NCI-H2227 treated with DMSO at 0.1 percent for 48 hours (cell line): ENCODE data around the gene AP3D1.
A peak's percentile ranks its signal among the peaks of the same experiment; 100 is the strongest.

Experiments
- DNase-seq: peaks from one replicate; lab custom pipeline; 2025; lab: John Stamatoyannopoulos, UW

AP3D1 gene

DNA sequence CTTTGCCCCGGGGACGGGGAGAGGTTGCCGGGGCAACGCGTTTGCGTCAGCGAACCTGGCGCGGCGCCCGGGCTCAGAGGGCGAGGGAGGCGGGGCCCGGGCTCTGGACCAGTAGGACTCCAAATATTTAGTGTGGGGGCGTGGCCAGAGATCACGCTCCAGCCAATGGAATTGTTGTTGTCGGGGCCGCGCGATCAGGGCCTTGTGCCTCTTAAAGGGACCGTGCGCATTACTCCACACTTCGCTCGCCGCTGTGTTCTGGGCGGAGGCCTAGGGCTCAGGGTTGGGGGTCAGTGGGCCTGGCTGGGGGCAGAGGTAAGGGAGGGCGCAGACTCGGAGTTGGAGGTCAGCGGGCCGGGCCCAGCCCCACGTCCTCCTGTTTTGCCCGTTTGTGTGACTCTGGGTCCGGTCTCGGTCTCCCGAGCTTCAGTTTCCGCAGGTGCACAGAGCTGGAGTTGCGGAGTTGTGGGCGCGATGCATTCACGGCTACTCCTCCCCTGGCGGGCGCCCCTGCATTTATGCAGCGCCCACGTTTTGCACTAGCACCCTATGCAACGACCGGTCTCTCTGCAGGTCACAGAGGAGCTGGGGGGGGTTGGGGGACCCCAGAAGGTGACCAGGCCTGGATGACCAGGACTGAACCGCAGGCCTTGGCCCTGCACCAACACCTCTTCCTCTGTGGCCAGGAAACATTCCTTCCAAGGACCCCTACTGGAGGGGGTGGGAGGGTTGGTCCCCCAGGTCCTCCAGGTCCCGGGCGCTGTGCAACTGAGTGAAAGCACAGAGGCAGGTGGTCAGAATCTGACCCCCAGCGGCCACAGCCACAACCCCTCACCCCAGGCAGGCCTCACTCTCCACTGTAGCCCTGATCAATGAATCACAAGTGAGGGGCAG lies 89.6 kb downstream of the AP3D1 start:
- DNase-seq, result peak; percentile 95

DNA sequence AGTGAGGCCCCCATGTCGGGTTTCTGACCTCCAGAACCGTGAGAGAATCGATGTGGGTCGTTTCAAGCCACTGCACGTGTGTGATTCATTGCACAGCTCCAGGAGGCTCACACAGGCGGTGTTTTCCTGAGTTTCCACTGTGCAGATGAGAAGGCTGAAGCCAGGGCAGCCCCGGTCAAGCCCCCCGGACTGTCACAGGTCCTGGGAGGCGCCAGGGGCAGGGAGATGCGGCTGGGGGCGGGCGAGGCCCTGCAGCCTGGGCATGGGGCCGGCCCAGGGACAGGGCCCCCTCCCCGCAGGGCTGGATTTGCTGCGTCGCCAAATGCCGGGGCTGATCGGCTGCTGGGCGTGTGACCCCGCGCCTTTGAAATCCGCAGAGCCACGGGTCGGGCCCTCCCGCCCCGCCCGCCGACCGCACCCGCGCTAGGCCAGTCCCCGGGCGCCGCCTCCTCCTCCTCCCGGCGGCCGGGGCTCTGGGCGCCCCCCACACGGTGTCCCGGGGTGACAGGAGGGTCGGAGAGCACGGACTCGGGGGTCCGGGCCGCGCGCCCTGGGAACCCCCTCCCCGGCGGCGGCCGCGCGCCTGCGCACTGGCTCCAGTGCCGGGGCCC lies 90.4 kb downstream of the AP3D1 start:
- no peak for DNase-seq

DNA sequence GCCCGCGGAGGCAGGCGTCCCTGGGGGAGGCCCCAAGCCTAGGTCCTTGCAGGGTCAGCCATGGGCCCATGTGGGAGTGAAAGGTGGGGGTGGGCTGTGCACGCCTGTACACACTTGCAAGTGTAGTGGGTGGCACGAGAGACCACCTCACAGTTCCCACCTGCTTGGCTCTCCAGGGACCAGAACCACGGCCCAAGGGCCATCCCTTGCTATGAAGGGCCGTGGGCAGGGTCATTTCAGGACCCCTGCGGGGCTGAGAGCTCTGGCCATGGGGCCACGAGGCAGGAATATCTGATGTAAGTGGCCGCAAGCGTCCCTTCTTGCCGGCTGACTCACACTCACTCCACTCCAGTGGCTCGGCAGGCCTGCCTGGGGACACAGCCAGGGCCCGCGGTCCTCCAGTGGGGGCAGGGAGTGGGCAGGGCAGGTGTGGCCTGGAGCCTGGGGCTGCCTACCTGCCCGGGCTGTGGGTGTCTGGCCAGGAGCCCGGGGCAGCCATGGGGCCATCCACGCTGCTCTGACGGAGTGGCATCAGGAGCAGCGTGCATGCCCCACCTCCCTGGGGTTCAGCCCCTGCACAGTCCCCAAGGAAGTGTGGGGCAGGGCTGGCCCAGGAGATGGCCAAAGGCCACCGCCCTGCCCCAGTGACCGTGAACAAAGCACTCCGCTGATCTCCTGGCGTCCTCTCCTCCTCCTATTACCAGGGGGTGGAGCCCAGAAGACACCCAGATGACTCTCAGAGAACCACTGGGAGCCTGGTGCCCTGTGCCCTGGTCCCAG lies 91.8 kb downstream of the AP3D1 start:
- DNase-seq, result no peak

DNA sequence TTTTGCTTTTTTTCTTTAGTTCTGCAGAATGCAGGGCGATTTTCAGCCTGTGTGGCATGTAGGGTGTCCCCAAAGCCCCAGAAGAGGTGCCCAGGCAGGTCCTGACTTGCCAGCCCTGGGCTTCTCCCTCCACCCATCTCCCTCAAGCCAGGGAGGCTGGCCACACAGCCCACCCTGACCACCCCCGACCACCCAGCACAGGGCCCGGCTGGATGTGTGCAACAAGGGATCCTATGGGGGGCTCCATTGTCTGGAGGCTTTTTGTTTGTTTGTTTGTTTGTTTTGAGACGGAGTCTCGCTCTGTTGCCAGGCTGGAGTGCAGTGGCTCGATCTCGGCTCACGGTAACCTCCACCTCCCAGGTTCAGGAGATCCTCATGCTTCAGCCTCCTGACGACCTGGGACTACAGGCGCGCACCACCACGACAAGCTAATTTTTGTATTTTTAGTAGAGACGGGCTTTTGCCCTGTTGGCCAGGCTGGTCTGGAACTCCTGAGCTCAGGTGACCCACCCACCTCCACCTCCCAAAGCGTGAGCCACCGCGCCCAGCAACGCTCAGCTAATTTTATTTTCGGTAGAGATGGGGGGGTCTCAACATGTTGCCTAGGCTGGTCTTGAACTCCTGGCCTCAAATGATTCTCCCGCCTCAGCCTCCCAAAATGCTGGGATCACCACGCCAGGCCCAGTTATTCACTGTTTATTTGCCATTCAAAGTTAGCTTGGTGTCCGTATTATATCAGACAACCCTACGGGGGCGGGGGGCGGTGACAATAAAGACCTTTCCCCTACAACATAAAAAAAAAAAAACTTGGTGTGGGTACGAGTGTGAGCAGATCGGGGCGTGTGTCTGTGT lies 92.6 kb downstream of the AP3D1 start:
- DNase-seq, result no peak

DNA sequence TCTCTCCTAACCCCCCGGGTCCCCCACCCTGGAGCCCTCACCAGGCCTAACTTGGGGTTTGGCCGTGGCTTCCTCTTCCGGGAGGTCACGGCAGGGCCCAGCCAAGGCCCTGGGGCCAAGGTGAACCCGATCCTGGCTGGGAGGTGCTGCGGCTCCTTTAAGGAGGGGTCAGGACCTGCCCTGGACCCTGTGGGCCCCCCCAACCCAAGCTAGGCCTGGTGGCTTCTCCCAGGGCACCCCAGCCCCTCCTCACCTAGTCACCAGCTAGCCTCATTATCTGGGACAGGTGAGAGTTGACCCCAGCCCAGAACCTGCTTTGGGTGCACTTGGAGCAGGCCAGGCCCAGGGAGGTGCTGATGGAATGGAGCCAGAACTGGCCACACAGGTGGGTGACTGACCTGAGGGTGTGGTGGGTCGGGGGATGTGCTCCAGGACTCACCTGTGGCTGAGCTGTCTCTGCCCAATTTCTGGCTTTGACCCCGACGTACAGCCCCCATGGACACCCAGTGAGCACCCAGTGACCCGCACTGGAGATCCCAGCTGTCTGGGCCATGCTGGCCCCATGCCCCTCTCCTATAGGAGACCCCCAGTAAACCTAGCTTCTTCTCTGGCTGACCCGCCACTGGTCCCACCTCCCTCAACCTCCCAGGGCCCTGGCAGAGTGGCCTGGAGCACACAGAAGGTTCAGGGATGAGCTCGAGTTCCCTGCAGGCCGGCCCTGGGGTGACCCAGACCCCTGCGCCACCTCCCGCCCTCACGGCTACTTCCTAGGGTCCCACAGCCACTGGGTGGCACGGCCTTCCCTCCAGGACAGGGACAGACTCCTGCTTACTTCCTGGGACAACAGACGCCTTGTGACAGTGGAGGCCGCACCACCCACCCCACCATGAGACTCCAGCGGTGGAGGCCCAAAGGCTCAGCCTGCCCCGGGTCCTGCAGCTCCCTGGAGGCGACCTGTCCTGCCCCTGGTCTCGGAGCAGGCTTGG lies 93.6 kb downstream of the AP3D1 start:
- DNase-seq, result no peak

DNA sequence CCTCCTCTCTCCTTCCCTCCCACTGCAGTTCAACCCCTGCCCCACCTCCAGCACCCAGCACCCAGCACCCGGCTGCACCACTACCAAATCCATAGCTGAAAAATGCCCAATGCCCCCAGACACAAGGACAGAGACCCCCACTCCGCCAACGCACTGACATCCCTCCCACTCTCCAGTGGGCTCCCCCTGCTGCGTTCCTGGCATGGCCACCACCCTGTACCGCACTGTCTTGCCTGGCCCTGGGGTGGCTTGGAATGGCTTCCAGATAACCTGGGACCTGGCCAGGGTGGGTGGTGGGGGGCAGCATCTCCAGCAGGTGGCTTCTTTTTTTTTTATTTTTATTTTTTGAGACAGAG lies 94.6 kb downstream of the AP3D1 start:
- DNase-seq, result no peak

DNA sequence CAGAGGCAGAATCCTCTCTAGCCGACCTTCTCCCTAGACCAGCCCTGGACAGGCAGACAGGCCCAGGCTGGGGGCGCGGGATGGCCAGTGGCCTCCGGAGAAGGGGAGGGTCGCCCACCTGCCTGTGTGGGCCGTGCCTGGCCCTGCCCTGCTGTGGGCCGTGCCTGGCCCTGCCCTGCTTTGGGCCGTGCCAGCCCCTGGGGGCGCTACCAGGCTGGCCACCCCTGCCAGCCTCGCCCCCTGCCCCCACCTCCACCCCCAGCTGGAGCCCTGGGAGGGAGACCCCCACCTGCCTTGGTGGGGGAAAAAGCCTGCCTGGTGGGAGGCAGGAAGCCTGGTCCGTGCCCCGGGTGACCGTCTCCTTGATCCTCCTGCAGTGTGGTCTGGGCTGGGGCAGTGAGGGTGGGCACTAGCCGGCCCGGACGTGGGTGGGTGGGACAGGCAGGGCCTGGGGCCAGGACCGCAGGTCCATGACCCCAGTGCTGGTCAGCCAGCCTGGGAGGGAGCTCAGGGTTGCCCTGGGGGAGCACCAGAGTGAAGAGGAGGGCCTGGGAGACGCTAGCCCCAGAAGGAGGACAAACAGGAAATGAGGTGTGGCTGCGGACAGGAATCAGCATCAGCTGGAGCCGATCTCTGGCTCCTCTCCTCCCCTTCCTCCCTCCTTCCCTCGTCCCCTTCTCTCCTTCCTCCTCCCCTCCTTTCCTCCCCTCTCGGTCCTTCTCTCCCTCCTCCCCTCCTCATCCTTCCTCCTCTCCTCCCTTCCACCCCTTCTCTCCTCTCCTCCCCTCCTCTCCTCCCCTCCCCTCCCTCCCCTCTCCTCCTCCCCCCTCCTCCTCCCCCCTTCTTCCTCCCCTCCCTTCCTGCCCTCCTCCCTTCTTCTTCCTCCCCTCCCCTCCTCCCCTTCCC lies 95.2 kb downstream of the AP3D1 start:
- no peak for DNase-seq

DNA sequence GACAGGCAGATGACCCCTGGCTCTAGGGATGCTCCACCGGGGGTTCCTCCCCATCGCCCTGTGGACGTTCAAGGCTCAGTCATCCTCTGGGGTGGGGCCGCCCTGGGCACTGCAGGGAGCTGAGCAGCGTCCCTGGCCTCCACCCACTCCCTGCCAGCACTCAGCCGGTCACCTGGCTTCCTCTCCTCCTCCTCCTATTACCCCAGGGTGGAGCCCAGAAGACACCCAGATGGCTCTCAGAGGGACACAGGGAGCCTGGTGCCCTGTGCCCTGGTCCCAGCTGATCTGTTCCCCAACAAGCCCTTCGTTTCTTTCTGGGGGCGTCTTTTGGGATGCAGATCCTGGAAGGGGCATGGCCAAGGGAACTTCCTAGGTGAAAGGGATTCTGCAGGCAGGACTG lies 96.6 kb downstream of the AP3D1 start:
- no peak for DNase-seq

DNA sequence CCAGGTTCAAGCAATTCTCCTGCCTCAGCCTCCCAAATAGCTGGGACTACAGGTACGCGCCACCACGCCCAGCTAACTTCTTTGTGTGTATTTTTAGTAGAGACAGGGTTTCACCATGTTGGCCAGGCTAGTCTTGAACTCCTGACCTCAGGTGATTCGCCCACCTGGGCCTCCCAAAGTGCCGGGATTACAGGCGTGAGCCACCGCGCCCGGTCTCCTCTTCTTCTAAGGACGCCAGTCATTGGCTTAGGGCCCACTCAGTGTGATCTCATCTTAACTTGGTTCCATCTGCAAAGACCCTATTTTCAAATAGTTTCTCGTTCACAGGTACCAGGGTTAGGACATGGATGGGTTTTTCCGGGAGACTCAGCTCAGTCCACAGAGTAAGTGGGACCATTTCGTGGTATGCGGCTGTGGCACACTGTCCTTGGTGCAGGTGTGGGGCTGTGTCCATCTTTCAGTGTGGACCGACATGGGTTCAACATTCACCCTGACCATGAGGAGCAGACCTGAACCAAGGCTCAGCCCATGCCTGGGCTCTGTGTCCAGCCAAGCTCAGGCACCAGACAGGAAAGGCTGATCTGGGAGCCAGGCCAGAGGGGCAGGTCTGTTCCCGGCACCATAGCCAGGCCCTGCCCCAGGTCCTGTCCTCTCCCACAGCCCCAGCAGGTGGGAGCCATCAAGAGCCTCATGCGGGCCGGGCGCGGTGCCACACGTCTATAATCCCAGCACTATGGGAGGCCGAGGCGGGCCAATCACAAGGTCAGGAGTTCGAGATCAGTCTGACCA lies 97.6 kb downstream of the AP3D1 start:
- DNase-seq, result no peak

DNA sequence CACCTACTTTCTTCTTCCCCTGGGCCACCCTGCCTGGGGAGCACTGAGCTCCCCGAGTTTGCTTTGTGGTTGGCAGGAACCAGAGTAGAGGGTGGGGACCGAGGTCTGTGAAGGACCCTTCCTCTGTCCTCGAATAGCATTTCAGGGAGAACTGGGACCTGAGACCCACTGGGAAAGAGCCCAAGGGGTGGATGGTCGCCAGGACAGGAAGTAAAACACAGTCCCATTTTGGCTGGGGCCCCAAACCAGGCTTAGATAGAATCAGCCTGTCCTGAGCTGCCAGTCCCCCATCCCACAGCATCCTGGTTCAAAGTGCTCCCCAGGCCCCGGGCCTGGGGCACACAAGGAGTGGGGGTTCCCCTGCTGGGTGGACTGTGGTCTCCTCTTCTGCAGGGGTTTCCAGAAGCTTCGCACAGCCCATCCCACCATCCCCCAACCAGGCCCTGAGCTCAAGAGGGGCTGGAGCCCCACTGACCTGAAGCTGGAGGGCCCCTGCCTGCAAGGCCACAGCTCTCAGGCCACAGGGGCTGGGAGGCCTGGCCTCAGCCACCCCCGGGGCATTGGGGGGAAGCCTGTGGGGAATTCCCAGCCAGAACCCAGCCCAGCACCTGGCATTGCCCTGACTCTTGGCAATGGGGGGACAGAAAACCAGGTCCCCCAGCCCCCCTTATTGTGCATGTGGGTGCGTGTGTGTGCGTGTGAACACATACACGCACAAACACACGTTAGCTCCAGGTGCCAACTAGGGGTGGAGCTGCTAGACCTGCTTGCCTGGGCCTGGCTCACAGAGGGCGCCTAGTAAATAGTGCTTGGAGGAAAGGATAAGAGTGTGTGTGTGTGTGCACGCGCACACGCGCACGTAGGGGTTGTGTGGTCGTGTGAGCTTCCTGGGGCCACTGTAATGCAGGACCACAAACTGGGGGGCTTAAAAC lies 99.3 kb downstream of the AP3D1 start:
- no peak for DNase-seq

DNA sequence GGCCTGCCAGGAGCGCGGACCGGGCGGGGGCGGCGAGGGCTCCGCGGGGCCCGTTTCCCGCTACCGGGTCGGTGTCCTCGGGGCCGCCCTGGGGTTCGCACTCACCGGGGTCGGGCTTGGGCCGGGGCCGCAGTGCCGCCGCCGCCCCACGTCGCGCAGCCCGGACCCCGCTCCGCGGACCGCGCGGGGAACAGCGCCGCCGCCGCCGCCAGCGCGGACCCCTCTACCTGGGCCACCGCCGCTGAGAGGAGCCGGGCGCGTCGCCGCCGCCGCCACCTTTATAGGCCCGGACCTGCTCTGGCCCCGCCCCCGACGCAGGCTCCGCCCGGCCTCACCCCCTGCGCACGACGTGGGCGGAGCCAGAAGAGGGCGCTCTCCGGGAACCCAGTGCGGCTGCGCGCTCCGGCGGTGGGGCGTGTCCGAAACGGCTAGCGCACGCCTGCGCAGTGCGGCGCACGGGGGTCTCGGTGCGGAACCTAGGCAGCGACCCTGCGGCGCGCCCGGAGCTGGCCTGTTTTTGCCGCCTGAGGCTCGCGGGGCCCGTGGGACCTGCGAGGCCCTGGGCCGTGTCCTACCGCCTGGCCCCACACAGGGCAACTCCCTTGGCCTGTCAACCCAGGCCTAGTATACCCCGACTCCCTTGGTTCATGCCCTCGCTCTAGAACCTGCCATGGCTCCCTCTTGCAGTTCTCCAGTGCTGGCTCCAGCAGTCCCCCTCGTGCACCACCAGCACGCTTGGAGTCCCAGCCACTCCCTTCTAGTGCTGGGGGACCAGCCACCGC lies 100.2 kb downstream of the AP3D1 start, which contains the start of gene MKNK2:
TSS of gene MKNK2 (minus strand) at position 254 of the 782 bp plus-strand sequence. CDS start 393 bp downstream, outside the sequence.
- DNase-seq, result peak; percentile 78
